ENCODE data around the gene GAK. TPM values are rescaled to one million over a fixed set of nuclear protein-coding genes. Genes with fewer than 3 reads are reported as not detected.
A peak's percentile ranks its signal among the peaks of the same experiment; 100 is the strongest.
"Not testable (repeated sequence)": the region's sequence is repeated elsewhere in the genome, so short reads cannot be mapped to it uniquely, and the experiment has no call there.

The GAK gene
- polyA plus RNA-seq (ENCODE audit: insufficient read length): 68.8 TPM
- long read RNA-seq, donor 1, full-length matches to known transcripts: 10 of 15 reads
- long read RNA-seq, donor 1, partial matches to known transcripts: 5 of 15 reads
- long read RNA-seq, donor 1, other reads (novel, unspliced or antisense): 0 of 15 reads
- long read RNA-seq, donor 2, full-length matches to known transcripts: 6 of 12 reads
- long read RNA-seq, donor 2, partial matches to known transcripts: 6 of 12 reads
- long read RNA-seq, donor 2, other reads (novel, unspliced or antisense): 0 of 12 reads
- long read RNA-seq, donor 3, full-length matches to known transcripts: 9 of 9 reads
- long read RNA-seq, donor 3, partial matches to known transcripts: 0 of 9 reads
- long read RNA-seq, donor 3, other reads (novel, unspliced or antisense): 0 of 9 reads
- long read RNA-seq, donor 4: 0 reads
- long read RNA-seq, donor 5, full-length matches to known transcripts: 4 of 4 reads
- long read RNA-seq, donor 5, partial matches to known transcripts: 0 of 4 reads
- long read RNA-seq, donor 5, other reads (novel, unspliced or antisense): 0 of 4 reads
- long read RNA-seq, donor 6, partial matches to known transcripts: 0 of 3 reads
- long read RNA-seq, donor 6, other reads (novel, unspliced or antisense): 0 of 3 reads
- long read RNA-seq, donor 7, transcript GAK-216 (3 exons, 3,567 nt): major isoform, 6 of 8 reads
- long read RNA-seq, donor 7, partial matches to known transcripts: 0 of 8 reads
- long read RNA-seq, donor 7, other reads (novel, unspliced or antisense): 0 of 8 reads
- long read RNA-seq, donor 8, full-length matches to known transcripts: 2 of 2 reads
- long read RNA-seq, donor 8, partial matches to known transcripts: 0 of 2 reads
- long read RNA-seq, donor 8, other reads (novel, unspliced or antisense): 0 of 2 reads

DNA sequence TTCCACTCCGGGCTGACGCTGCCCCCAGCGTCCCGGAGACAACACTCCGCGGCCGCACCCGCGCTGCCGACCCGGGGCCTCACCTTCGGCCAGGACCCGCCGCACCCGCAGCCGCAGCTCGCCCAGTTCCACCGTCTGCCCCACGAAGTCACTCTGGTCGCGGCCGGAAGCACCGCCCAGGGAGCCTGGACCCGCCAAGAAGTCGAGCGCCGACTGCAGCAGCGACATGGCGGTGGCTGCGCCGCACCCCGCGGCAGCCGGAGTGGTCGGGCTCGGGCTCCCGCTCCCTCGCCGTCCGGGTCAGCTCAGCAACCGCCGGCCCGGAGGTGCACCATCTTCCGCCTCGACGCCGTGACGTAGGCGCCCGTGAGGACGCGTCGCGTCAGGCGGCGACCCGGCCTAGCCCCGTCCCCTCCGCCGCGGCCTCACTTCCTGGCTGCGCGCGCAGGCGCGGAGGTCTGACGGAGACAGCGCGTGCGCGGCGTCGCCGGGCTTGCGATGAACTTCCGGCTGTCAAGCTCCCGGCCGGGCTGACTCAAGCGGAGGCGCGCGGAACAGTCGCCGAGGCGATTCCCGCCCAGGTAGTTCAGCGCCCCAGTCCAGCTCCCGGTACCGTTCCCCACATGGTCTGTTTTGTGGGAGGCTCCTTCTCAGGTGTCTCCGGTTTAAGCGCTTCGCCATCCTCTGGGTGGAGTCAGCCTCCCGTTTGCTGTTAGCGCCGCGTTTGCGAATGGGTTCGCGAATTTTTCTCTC is at the start of gene GAK, which contains the start of gene TMEM175:
TSS of gene GAK (minus strand) at position 357 of the 753 bp plus-strand sequence. CDS start at position 228, 129 bp downstream.
TSS of gene TMEM175 (plus strand) at position 501 of the 753 bp plus-strand sequence. CDS start 15,280 bp downstream, outside the sequence.
- DNase-seq: peak; percentile 93

DNA sequence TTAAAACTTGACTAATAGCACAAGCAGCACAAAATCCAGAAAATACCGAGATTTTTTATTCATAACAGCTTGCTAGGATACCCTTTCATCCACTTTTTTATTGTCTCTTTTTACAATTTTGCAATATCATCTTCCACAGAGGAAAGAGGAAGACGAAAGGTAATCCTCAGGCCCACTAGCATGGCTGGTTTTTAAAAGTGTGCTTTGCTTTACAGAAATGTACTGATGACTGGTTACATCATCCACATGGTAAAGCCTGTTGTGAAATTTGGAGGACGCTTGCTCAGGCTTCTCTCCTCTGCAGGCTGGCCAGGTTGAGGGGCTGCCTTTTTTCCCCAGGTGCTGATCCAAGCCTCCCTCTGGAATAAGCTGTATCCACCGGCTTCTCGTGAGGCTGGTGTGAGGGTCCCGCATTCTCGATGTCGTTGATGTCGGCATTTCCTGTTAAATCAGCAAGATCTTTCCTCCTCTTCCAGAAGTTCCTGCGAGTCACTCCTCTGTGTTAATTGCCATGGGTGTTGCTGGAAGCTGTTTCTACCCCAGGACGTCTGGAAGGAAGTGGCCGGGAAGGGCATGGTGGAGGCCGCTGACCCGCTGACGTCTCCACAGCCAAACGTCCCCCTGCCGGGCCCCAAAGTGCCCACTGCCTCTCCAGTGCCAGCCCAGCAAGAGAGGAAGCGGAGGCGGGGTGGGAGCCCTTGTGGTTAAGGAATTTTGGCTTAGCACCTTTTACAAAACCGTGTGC is 47.0 kb upstream of the GAK start:
- no peak for DNase-seq

DNA sequence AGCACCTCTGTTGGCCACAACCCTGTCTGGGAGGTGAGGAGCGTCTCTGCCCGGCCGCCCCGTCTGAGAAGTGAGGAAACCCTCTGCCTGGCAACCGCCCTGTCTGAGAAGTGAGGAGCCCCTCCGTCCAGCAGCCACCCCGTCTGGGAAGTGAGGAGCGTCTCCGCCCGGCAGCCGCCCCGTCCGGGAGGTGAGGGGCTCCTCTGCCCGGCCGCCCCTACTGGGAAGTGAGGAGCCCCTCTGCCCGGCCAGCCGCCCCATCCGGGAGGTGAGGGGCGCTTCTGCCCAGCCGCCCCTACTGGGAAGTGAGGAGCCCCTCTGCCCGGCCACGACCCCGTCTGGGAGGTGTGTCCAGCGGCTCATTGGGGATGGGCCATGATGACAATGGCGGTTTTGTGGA is 43.9 kb upstream of the GAK start:
- not testable (repeated sequence) for DNase-seq

DNA sequence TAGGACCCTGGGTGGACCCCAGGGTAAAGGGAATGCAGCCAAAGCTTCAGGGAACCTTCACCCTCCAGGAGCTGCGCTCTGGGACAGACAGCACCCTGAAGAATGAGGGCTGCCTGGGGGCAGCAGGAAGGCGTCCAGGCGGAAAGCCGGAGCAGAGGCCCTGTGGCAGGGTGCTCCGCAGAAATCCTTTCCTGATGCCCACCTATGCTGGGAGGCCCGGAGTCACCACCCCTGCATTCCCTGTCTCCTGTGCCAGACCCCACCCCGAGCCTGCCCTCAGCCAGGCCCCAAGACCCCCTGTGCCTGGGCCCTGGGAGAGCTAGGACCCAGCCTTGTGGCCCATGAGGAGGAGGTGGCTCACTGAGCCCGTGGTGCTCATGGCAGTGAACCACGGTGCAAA is 42.6 kb upstream of the GAK start:
- no peak for DNase-seq

DNA sequence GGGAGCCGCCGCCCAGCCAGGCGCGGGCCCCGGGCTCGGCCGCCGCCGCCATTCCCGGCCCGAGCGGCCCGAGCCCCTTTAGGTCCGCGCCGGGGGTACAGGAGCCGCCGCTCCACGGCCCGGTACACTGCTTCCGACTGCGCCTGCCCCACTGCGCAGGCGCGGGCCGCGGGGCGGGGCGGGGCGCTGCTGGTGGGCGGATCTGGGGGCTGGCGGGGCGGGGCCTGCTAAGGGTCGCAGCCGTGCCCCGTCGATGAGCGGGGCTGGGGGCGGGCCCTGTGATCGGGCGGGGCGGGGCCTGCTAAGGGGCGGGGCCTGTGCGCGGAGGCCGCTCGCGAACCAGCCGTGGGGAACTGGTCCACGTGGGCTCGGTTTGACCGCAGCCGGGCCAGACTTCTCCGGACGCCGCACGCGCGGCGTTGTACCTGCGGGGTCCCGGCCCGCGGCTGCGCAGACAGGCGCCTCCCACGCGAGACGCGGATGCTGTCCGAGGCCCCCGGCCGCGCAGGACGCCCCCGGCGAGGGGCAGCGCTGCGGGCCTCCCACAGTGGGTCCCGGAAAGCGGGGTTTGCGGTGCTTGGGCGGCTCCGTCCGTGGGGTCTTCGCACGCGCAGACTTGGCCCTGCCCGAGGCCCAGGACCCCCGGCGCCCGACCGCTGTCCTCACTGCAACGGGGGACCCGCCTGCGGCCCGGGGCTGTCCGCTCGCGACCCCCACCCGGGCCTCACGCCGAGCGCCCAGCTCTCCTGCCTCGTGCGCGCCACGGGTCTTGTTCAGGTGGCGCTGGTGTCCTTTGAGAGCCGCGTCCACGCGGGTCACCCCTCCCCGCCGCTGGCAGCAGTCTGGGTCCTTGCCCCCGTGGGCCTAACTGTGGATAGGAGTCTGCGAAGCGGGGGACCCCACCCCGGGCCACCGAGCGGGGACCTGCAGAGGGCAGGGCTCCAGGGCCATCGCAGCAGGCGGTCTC is 41.6 kb upstream of the GAK start, which contains the start of gene DGKQ:
TSS of gene DGKQ (minus strand) at position 139 of the 967 bp plus-strand sequence. CDS start at position 52, 87 bp downstream.
- DNase-seq: peak; percentile 83

DNA sequence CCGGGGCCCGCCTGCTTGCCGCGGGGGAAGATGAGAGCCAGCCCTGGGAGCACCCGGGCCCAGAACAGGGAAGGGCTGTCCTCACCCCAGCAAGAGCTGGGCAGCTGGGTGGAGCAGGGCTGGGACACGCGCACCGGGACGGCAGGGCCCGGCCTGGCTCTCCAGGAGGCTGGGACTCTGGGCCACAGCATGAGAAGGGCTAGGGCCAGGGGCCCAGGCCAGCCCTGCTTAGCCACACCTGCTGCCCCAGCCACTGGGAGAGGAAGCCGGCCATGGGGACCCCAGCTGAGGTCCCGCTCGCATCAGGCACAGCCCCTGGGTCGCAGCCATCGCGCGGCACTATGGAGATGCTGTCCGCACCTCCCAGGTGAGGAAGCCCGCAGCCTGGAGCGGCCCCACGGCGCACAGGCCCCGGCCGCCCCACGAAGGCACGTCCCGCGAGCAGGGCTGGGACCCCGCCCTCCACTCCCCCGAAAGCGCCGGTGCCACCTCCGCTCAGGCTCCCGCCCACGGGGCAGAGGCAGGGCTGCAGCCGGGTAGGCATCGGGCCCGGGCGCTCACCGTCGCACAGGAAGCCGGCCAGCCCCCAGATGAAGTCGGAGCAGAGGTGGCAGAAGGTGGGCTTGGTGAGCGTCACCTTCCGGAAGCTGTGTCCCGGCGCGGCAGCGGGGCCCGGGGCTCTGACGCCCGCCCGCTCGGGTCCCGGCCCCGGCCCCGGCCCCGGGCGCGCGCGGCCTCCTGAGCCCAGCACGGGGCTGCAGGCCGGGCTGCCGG is 40.7 kb upstream of the GAK start:
- no peak for DNase-seq

DNA sequence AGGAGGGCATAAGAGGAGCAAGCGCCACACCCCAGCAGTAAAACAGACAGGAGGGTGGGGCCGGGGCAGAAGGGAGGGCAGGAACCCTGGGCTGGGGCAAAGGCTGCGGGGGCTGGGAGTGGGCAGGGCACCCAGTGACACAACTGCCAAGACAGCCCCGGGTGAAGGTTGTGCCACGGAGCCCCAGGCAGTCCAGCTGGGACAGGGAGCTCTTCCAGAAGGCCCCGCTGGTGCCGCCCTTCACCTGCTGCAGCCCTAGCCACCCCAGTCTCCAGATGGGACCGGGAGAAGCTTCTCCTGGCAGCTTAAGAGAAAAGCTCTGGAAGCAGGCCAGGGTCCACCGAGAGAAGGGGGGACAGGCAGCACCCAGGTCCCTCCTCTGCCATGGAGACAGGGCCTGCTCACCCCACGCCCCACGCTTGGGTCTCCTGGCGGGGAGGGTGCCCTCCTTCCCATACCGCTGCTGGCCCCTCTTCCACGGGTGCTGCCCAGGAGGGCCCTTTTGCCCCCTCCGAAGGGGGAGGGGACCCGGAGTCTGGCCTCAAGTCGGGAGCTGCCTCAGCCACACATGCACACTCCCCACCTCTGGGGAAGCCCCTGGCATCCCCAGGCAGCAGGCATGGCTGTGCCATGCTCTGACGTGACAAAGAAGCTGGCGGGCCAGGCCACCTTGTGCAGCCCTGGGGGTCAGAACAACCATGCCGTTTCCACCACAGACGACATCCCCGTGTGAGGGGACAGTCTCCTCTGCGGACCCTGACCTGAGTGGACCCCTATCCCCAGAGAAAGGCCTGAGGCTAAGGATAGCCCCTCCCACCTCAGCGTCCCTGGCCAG is 39.8 kb upstream of the GAK start:
- no peak for DNase-seq

DNA sequence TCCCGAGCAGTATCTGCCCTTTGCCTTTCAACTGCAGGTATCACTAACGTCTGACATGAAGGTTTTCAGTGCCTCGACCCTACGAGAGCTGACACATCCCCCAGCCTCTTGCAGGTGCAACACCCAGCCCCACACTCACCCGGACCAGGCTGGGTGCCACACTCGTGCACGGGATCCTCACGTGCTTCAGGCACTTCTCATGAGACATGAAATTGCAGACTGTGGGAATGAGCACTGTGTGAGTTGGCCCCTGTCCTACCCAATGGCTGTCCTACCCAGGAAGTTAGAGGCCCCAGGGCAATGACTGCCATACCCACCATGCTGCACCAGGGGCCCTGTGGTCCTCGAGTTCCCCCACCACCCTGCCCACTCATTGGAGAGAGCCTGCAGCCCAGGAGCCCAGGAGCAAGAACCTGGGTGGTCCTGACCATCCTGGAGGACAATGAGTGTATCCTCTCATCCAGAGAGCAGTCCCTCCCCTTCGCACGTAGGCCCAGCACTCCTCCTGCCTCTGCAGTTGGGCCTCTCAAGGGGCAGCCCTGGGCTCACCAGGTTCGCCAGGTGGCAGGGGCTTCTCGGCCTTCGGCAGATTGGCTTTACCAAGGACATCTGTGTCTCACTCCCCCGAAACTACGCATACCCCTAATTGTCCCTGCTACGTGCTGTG is 38.9 kb upstream of the GAK start:
- DNase-seq: no peak

DNA sequence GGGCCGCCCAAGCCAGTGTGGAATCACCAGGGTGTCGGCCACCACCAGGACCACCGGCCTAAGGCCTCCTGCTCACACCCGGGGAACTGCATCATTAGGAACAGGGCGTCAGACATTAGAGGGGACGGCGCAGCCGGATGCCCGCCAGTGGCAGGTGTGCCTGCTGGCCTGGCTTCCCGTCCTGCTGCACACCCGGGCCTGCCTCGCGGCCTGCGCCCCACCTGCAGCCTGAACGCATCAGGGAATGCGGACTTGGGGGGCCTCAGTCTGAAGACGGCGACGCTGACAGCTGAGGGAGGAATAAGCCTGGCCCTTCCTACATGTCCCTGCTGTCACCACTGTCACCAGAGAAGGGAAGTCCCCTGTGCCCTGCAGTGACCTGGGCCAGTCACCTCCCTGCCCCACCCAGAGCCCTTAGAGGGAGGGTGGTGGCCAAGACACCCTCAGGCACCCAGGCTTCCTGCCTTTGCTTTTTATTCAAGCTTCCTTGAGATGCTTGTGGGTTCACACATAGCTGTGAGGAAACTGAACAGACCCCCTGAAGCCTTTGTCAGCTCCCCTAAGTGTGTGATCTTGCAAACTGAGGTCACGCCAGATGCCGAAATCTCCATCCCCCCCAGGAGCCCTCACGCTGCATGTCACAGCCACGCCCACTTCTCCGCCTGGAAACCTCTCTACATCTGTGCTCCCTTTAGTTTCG is 38.1 kb upstream of the GAK start:
- DNase-seq: no peak

DNA sequence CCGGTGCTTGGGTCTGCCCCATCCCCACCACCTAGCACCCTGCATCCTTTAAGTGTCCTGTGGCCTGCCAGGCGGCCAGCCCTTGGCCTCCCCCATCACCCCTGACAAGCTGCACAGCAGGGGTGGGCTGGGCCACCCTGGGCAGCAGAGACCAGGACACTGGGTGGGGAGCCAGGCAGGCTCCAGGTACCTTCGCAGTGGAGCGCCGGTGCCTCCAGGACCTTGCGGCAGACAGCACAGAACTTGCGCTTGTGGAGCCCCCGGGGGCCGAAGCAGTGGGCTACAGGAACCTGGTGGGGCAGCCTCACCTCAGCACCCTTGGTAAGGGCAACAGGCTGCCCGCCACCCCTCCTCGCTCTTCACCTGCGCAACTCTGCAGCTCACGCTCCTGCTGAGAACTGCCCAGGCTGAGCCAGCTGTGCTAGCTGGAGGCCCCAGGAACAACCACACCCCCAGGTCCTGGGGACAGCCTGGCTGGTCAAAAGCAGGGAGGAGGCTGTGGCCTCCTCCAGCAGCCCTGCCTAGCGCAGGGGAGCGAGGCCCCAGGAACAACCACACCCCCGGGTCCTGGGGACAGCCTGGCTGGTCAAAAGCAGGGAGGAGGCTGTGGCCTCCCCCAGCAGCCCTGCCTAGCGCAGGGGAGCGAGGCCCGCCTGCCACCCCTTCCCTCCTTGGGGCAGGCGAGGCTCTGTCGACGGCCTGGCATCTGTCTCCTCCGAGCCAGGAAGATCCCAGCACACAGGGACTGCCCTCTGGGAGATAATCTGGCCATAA is 36.7 kb upstream of the GAK start:
- DNase-seq: no peak

DNA sequence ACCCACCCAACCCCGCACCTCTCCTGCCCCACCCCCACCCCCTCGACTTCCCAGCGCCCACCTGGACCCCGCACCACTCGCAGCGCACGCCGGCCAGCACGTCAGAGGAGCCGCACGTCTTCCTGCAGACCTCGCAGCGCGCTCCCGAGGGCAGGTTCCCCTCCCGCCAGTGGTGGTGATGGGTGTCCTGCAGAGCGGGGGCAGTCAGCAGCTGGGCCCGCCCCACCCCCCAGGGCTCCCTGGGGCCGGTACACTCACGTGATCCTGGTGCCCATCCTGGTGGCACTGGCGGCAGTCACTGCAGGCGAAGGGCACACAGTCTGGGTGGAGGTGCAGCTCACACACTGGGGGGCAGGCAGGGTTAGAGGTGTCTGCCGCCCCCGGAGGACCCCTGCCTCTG is 36.1 kb upstream of the GAK start:
- DNase-seq: no peak

DNA sequence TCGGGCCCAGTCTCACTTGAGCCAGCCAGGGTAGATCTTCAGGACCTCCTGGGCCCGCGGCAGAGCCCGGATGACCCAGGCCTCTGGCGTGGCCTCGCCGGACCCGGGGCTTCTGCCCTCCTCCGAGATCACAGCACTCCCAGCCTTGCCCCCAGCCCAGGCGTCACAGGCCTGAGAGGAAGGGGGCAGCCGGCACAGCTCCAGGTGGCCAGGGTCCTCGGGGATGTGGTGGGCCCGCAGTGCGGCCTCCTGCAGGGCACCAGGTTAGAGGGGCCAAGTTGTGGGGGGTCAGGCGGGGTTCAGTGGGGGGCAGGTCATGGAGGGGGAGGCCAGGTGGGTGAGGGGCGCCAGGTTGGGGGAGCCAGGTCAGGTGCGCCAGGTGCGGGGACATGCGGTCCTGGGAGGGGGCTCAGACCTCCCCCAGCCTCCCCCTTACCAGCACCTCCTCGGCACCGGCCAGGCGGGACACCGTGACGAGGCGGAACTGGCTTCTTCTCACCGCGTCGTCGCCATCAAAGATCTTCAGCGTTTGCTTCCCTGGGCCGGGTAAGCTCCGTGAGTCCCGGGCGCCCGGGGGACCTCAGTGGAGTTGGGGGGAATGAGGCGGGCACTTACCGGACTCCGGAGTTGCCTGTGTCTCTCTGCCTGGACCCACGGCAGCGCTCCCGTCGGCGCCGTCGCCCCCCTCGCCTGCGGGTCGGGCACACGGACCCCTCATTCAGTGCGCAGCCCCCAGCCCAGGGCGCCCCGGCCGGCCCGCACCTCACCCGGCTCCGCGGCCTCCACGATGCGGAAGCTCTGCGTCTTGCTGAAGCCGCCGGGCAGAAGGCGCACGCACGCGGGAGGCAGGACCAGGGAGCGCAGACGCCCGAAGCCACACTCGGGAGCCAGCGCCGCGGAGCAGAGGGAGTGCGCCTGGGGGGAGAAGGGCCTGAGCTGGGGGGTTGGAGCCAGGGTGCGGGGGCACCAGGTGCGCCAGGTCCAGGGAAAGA is 35.3 kb upstream of the GAK start:
- no peak for DNase-seq

DNA sequence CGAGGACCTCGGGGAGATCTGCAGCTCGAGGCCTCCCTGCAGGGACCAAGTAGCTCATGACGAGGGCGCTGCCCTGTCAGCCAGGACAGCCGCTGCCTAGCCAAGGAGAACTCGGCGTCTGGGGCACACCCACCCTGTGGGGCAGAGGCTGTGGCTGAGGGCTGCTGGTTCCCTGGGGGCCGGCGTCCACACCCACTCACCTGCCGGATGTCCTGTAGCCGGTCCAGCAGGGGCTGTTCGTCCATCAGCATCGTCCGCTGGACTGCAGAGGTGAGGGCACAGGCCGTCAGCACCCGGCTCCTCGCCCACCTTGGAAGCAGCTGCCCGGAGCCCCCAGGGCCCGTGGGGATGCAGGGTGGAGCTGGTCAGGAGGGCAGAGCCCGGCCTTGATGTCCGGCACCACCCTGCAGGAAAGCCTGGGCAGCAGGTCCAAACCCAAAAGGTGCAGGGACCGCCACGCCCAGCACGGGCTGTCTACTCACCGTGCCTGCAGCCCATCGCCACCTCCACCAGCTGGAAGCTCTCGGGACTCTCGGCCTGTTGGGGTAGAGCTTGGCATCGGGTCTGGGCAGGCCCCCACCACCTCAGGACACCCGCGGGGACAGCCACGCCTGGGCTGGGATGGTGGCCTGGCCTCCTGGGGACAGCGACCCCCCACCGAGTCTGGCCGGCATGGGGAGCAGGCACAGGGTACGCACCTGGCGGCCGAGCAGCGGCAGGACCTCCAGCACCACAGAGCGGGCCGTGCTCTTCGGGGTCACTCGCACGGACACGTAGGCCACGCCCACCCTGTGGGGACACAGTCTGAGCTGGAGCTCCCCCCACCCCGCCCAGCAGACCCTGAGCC is 34.4 kb upstream of the GAK start:
- DNase-seq: no peak

DNA sequence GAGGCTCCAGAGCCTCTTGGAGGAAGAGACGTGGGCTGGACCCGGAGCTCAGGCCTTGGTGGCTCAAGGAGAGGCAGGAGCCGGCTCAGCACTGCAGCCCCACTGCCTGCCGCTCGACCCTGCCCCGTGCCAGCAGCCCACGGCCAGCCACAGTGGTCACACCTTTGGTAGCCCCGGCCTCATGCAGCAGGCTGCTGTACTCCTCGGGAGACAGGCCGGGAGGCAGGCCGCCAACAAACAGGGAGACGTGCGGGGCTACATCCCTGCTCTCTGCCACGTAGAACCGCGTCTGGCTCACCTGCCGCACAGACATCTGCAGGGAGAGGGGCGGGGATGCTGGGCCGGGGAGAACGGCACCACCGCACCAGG is 33.6 kb upstream of the GAK start:
- no peak for DNase-seq
